OCI-LY1 (cell line): ENCODE results near the gene OR5AR1.

Source experiments
- H2AFZ ChIP-seq: fragments of 200-600 bp; sonication (generic), shearing (Covaris generic); 2 replicates; pipeline ENCODE4 v1.6.0; 2014; ENCODE audit warnings: antibody characterized with exemption, mild to moderate bottlenecking, low read length
- H3F3A ChIP-seq: fragments of 200-600 bp; sonication (generic), shearing (Covaris generic); 2 replicates; pipeline ENCODE4 v1.6.0; 2014; ENCODE audit warnings: mild to moderate bottlenecking, antibody characterized with exemption, low read length, moderate library complexity; ENCODE audit not compliant: insufficient read depth
- H3K27ac ChIP-seq: fragments of 200-600 bp; sonication (generic); 2 replicates; pipeline ENCODE4 v1.5.1; 2014; ENCODE audit warnings: low read length, mixed run types, mild to moderate bottlenecking, low read depth; ENCODE audit not compliant: poor library complexity, severe bottlenecking
- H3K27me3 ChIP-seq: fragments of 200-600 bp; sonication (generic); 2 replicates; pipeline ENCODE4 v1.6.0; 2014; ENCODE audit warnings: antibody characterized with exemption, mild to moderate bottlenecking, low read length, moderate library complexity; ENCODE audit not compliant: insufficient read depth
- H3K36me3 ChIP-seq: fragments of 200-600 bp; sonication (generic); 2 replicates; pipeline ENCODE4 v1.6.1; 2014; ENCODE audit warnings: mild to moderate bottlenecking, antibody characterized with exemption, low read length, moderate library complexity, mixed read lengths; ENCODE audit not compliant: insufficient read depth
- H3K4me1 ChIP-seq: fragments of 200-600 bp; sonication (generic); 2 replicates; pipeline ENCODE4 v1.5.1; 2014; ENCODE audit warnings: mild to moderate bottlenecking, low read length, moderate library complexity; ENCODE audit not compliant: insufficient read depth, severe bottlenecking
- H3K4me2 ChIP-seq: fragments of 200-600 bp; sonication (generic), shearing (Covaris generic); 2 replicates; pipeline ENCODE4 v1.6.1; 2014; ENCODE audit warnings: low read length
- H3K4me3 ChIP-seq: fragments of 200-600 bp; sonication (generic); 2 replicates; pipeline ENCODE4 v1.5.1; 2014; ENCODE audit warnings: low read length, low read depth, mild to moderate bottlenecking, mixed read lengths; ENCODE audit not compliant: poor library complexity, severe bottlenecking
- H3K79me2 ChIP-seq: fragments of 200-600 bp; shearing (Covaris generic); 2 replicates; pipeline ENCODE4 v1.6.1; 2016; ENCODE audit warnings: mixed run types, low read length, mixed read lengths; ENCODE audit not compliant: insufficient read depth
- H3K9ac ChIP-seq: fragments of 200-600 bp; sonication (generic), shearing (Covaris generic); 2 replicates; pipeline ENCODE4 v1.6.1; 2014; ENCODE audit warnings: mild to moderate bottlenecking, low read length, mixed read lengths
- H3K9me2 ChIP-seq: fragments of 200-600 bp; sonication (generic), shearing (Covaris generic); 2 replicates; pipeline ENCODE4 v1.6.1; 2014; ENCODE audit warnings: low read depth, mild to moderate bottlenecking, low read length, mixed read lengths
- H3K9me3 ChIP-seq: fragments of 200-600 bp; shearing (Covaris generic); 2 replicates; pipeline ENCODE4 v1.6.1; 2014; ENCODE audit warnings: low read length, mixed read lengths
- H4K20me1 ChIP-seq: fragments of 200-600 bp; sonication (generic), shearing (Covaris generic); 2 replicates; pipeline ENCODE4 v1.6.0; 2016; ENCODE audit warnings: mild to moderate bottlenecking, low read length; ENCODE audit not compliant: insufficient read depth
- CTCF ChIP-seq: fragments of 200-600 bp; sonication (generic), shearing (Covaris generic); IDR thresholded peaks from 2 replicates; pipeline ENCODE4 v1.5.1; 2017; ENCODE audit warnings: mild to moderate bottlenecking, antibody characterized with exemption, low read length, moderate library complexity, mixed read lengths
- EZH2 ChIP-seq: fragments of 200-600 bp; sonication (generic), shearing (Covaris generic); IDR thresholded peaks from 2 replicates; pipeline ENCODE4 v1.8.0; 2017; ENCODE audit warnings: borderline replicate concordance, mixed run types, mild to moderate bottlenecking, antibody characterized with exemption, low read length, moderate library complexity, mixed read lengths

Gene OR5AR1

GRCh38 chr11:56714206-56714605 is 50.7 kb downstream of the OR5AR1 start:
- no peaks in the 10 kb centered on the region for H3K79me2 ChIP-seq
- no peak overlapping the region for H3K4me3 ChIP-seq
- no peaks in the 10 kb centered on the region for H3K9me3 ChIP-seq
- H4K20me1 ChIP-seq, result no peaks in the 10 kb centered on the region
- no peak overlapping the region for H3K9ac ChIP-seq
- H3K4me1 ChIP-seq, result no peaks in the 10 kb centered on the region
- H3F3A ChIP-seq, result no peaks in the 10 kb centered on the region
- H3K27me3 ChIP-seq, result no peaks in the 10 kb centered on the region
- TF ChIP-seq CTCF, result no peak
- TF ChIP-seq EZH2, result no peak
- no peak overlapping the region for H2AFZ ChIP-seq
- no peak overlapping the region for H3K27ac ChIP-seq
- H3K36me3 ChIP-seq, result no peaks in the 10 kb centered on the region
- no peaks in the 10 kb centered on the region for H3K9me2 ChIP-seq
- H3K4me2 ChIP-seq, result no peak overlapping the region
